ENCODE data around the gene ARL5C.
"Not testable (repeated sequence)": the region's sequence is repeated elsewhere in the genome, so short reads cannot be mapped to it uniquely, and the experiment has no call there.

Gene ARL5C

DNA sequence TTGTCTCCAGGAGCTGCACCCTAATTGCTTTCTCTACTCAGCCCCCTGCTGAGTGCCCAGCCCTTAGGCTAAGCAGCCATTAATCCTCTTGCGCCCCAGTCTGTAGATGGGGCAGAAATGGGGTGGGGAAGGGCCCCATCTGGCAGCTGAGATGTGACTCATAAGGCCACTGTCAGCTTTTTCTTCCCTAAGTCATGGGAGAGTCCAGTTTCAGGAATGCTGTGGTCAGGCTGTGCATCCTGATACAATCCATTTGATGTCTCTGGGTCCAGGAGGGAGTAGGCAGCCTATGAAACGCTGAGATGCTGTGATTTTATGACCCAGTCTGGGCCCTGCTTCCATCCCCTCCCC is 26.8 kb downstream of the ARL5C start:
- no peak for DNase-seq

DNA sequence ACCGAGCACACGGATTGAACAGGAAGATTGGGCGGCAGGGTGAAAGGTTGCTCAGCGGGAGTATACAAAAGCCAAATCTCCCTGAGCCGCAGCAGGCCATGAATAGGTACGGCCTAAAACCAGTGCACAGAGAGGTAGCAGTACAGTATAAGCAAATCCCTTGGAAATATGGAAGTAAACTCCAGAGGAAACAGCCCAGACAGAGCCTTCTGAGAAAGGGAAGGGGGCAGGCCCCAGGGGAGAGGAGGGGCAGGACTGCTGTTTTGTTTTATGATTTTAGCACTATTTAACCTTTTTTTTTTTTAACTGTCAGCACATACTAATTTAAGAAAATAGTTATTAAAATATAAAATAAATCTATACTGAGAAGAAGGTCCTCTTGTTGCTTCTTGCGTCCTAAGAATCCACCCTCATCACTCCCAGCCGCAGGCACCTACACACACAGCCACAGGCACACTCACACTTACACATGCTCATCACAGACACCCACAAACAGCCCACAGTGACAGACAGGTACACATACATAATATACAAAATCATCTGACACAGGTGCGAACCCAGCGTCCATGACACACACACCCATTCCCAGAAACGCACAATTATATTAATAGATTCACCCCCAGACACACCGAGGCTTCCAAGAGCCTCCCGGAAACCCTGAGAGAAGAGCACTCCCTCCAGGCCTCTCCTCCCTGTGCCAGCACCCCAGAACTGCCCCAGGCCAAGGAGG is 27.4 kb downstream of the ARL5C start:
- DNase-seq = no peak

DNA sequence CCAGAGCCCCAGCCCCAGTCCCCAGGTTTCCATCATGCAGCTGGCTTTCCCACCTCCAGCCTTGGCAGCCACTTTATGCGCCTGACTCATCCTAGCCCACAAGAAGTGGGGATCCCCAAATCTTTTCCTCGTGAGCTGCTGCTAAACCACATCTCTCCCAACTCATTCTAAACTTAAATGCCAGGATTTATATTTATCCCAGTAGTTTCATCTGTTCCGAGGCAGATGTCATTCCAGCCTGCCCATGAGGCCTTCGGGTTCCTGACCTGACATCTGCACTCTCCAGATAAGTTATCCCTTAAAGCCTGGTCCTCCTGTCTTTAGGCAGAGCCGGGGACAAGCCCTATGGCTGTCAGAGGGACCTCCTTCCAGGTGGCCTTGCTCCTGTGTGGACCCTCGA is 31.1 kb downstream of the ARL5C start:
- DNase-seq = no peak

DNA sequence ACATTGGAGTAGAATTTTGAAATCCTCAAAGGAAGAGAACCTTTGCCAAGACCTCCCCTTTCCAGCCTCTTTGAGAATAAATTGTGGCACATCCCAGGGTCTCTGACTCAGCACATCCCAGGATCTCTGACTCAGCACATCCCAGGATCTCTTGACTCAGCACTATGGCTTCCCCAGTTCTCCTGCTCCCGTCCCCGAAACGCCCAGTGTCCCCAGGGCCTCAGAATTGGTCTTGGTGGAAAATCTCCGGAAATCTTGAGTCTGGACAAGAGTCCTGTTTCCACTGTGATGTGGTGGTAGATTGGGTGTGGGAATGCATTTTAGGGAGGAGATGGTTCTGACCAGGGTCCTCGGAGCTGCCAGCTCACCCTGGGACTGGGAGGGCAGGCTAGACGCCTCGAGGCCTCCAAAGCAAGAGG is 33.8 kb downstream of the ARL5C start:
- no peak for DNase-seq

DNA sequence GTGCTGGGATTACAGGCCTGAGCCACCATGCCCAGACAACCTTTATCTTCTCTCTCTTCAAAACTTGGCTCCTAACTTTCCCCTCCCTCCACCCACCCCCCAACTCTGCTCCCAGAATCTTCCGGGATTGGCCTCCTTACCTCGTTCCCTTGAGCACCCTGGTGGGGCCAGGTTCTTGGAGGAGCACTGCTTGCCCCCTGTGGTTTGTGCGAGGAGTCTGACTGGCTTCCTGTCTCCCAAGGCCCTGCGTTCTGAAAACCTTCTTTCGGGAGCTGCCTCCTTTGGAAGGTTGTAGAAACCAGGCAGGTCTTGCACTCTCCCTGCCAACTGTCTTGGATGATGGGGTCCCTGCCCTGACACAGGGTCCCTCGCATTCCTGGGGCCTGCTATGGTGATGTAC is 34.3 kb downstream of the ARL5C start:
- no peak for DNase-seq

DNA sequence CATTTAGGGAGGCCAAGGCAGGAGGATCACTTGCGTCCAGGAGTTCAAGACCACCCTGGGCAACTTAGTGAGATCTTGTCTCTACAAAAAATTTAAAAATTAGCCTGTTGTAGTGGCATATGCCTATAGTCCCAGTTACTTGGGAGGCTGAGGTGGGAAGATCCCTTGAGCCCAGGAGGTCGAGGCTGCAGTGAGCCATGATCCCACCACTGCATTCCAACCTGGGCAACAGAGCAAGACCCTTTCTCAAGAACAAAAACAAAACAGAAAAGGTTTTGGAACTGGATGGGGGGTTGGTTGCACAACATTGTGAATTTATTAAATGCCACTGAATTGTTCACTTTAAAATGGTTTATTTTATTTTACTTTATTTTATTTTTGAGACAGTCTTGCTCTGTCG is 35.8 kb downstream of the ARL5C start:
- no peak for DNase-seq

DNA sequence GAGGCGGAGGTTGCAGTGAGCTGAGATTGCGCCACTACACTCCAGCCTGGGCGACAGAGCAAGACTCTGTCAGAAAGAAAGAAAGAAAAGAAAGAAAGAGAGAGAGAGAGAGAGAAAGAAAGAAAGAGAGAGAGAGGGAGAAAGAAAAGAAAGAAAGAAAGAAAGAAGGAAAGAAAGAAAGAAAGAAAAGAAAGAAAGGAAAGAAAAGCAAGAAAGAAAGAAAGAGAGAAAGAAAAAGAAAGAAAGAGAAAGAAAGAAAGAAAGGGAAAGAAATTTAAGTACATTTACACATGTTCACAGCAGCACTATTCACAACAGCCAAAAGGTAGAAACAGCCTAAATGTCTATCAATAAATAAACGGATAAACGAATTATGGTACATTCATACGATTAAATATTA is 36.4 kb downstream of the ARL5C start:
- DNase-seq = not testable (repeated sequence)

DNA sequence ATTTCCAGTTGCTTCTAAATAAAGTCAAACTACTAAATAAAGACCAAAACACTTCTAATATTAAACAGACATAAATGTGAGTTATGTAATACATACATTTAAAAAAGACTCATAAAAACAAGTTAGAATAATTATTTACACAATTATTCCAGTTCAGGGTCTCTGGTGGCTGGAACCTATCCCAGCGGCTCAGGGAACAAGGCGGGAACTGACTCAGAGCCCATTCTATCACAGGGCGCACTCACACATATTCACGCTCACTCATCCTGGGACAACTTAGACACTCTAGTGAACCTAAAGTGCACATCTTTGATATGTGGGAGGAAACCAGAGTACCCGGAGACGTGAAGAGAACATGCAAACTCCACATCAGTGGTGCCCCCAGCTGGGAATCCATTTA is 39.5 kb downstream of the ARL5C start:
- DNase-seq = no peak

DNA sequence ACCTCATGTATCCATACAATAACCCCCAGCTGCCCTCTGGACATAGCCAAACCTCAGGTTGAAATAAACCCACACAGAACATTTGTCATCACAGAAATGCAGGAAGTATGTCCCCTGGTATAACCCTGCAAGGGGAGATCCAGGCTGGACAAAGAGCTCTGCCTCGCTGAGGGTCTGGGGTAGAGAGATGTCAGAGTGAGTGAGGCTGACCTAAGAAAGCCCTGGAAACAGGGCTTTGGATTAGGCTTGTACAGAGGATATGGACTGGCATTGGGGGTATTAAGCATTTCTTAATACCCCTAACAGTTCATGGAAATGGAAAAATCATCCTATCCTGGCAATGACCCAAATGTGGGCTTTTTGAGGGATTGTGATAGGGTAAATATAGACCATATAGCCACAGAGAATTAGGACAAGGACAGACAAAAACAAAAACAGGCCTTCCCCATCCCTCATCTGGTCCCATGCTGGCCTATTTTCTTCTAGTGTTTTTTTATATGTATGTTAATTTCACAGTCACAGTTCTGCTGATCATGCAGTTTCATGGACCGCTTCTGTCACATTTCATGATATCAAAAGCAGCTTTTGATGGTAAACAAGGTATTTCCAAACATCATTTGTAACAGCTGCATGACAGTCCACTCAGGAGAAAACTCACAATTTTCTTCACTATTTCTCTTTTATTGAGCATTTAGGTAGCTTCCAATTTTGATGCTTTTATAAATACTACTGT is 40.7 kb downstream of the ARL5C start:
- no peak for DNase-seq

DNA sequence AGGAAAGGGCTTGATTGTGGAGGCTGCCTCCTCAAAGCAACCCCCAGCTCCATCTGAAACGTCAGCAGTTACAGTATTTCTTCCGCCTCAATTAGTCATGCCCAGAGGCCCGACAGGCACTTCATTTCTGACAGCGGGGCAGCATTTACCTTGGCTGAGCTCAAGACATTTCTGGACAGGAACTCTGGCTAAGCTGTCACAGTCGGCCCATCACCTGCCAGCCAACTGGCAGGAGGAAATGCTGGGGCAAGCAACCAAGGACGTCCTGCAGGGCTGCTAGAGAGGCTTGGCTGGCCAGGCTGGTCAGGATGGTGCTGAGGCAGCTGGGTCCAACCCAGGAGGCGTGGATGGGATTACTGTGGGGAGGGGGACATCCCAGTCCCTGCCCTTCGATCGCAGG is 42.3 kb downstream of the ARL5C start:
- no peak for DNase-seq

DNA sequence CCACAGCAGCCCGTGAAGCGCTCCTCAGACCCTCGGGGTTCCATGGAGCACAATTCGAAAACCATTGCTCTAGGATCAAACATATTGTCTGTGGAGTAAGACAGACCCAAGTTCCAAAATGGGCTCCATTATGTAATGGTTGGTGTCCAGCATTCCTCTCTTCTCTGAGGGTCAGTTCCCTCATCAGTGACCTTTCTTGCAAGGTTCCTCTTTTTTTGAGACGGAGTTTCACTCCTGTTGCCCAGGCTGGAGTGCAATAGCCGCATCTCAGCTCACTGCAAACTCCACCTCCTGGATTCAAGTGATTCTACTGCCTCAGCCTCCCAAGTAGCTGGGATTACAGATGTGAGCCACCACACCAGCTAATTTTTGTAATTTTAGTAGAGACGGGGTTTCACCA is 43.0 kb downstream of the ARL5C start:
- DNase-seq = no peak

DNA sequence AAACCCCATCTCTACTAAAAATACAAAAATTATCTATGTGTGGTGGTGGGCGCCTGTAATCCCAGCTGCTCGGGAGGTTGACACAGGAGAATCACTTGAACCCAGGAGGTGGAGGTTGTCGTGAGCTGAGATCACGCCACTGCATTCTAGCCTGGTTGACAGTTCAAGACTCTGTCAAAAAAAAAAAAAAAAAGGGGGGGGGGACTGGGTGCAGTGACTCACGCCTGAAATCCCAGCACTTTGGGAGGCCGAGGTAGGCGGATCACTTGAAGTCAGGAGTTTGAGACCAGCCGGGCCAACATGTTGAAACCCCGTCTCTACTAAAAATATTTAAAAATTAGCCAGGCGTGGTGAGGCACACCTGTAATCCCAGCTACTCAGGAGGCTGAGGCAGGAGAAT is 44.0 kb downstream of the ARL5C start:
- not testable (repeated sequence) for DNase-seq

DNA sequence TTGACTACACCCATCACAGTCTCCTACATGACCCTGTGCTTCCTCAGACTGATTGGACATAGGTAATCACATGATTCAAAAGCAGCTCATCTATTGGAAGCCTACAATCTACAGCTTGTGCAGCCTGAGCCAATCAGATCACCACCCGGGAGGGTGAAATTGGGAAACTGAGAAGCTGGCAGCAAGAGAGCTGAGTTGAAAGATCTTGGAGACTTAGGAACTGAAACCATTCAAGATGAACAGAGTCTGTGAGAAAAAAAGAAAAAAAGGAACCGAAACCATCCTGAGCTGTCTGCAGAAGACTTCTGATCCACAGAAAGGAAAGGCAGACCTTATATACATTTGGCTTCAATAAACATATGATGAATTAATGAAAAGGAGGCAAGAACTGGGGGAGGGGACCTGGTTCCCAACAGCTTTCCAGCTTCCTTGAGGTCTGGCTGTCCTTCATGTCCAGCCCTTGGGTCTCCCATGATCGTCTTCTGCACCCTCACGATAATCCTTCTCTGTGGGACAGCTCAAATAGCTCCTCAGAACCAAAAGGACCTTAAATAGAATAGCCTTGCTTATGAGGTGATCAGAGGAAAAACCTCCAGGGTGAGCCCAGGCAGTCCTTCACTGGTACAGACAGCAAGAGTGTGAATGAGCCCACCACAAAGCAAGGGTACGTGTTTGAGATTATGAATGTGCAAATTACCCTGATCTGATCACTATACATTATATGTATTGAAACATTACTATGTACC is 47.1 kb downstream of the ARL5C start:
- DNase-seq = no peak

DNA sequence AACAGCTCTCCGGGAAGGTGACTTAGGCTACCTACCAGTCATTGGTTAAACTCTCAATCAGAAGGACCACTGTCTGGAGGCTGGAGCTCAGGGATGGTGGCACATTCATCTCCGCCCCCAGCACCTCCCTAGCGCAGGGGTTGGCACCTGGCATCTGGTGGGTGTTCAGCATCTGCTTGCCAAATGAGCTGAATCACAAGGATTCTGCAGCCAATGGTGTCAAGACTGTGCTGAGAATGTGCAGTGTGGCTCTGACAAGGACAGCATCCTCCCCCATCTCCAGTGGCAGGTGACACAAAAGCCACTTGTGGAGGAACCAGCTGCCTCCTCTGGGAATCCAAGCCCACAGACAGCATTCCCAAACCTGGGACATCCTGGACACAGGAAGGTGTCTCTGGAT is 49.7 kb downstream of the ARL5C start:
- DNase-seq = no peak

DNA sequence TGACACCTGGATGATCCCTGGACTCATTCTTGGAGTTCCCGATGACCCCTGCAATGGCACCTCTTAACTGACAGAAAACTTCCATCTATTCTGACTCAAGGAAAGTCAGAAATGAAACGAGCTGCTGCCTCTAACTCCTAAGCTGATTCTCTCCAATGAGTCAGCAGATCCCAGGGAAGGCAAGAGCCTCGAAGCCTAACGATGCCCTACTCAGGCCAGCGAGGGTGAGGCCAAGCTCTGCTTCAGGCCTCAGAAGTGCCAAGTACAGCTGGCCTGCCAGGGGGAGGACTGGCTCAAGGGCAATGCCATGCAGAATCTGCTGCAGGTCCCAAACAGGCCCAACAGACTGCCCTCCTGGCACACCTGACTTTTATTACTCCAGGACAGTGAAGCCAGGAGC is 50.8 kb downstream of the ARL5C start:
- no peak for DNase-seq

DNA sequence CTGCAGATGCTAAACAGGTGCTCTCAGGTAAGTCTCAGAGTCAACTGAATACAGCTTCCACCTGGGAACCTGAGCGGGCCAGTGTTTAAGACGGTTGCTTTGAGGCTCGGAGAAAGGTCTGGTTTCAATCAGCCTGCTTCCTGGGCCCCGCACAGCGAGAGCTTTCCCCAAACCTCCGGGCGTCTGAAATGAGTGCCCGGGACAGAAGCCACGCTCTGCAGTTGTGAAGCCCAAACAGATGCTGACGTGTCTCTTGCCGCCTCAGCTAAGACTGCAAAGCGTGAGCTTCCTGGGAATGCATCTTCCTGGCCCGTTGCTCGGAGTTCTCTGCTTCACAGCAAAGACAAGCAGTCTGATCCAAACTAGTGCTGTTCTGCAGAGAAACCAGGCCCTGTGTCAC is 51.2 kb downstream of the ARL5C start:
- DNase-seq = no peak

DNA sequence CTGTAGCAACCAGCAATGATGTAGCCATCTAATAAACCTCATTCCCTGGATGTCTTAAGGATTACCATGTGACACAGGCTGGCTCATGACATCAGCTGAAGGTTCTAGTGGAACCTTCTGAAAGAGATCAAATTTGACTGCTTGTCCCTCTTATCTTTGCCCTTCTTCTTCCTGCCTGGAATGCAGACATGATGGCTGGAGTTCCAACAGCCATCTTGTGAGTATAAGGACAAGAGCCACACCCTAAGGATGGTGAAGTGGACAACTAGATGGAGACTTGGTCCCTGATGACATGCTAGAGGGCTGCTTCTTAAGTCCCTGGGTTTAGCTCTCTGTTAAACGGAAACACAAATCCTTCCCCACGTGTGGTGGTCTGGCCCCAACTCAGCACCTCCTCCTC is 52.1 kb downstream of the ARL5C start:
- no peak for DNase-seq

DNA sequence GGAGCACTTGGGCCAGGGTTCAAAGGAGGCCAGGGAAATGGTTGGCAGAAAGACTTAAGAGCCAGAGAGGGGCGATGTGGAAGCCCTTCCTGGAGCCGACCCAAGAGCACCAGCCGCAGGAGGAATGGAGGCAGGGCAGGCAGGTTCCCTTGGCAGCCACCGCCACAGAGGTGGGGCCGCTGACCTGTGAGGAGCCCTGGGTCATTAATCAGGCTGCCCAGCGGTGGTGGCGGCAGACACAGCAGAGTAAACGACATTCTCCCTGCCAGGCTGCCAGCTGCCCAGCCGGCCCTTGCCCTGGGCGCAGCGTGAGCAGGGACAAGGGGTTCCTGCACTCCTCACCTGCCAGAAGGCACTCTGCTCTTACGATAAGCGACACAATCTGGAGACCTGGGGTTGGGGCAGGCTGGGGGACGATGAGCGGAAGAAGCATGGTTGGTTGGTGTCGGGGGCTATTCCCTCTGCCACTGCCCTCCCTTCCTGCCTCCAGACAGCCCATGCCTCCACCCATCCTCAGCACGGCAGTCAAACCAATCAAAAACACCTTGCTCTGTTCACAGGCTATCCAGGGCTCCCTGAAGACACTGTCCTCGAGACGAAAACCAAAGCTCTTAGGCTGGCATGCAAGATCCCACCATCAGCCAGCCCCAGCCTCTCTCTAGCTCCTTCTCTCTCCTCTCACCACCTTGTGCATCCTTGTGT is 55.4 kb downstream of the ARL5C start:
- DNase-seq = peak; percentile 7

DNA sequence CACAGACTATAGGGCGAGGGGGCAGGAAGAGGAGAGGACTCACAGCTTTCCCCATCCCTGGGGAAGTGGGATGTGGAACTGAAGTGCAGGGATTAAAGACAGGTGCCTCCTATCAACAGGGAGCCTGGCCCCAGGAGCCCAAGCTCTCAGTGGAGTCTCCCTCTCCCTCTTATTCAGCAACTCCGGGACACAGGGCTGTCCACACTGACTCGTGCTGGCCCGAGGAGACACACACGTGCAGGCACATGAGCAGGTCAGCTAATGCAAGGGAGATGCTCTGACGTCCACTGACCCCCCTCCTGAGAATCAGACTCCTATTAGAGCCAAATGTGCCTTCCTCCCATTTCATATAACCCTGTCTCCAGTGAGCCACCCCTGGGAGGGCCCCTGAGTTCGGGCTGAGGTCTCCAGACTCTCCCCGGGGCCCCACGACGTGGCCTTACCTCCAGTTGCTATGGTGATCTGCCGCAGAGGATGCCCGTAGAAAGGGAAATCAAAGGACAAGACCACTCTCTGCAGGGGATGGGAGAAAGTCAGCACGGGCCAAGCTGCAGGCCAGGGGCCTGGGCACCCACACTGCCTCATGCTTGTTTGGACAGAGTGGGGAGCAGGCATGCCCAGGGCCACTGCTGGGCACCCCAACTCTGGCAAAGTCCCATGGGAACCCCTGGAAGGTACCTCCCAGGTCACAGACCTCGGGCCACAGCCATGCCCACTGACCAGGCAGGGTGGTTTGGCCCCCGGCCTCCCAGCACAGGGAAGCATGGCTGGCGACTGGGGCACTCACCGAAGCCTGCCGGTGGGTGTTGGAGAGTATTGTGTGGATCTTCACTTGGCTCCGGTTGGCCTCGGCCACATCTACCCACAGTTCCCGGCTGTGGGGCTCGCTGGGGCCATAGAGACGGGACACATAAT is 57.2 kb downstream of the ARL5C start:
- DNase-seq = no peak

DNA sequence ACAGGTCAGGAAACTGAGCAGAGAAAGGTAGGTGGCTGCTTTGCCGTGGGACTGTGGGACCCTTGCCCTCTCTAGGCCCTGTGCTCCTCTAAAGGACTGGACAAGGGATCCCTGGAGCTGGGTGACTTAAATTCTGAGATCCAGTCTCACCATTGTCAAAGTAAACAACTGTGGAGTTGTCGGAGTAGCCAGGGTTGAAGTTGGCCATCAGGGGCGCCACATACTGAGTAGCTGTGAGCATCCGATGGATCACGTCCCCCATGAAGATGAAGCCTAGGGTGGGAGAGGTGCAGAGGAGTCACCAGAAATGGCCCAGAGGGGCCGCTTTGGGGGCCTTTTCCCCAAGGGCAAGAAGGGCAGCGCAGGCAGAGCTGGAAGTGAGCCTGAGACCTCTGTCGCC is 58.0 kb downstream of the ARL5C start:
- DNase-seq = no peak

DNA sequence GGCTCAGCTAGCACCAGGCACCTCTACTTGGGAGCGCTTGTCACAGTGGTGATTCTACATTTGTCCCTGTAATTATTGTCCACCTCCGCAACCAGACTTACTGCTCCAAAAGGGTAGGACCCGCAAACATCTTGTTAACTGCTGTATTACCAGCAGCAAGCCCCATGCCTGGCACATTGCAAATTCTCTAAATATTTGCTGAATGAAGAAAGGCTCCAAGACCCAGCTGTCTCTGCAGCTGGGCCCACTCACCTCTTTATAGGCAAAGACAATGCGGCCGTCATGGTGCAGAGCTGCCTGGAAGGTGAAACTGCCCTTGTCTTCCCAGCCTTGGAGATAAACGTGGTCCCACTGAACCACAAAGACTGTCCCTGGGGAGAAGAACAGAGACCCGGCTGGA is 58.8 kb downstream of the ARL5C start:
- DNase-seq = no peak
